HFF-Myc (cell line): ENCODE data around the gene NRAP.
"Not testable (repeated sequence)": the region's sequence is repeated elsewhere in the genome, so short reads cannot be mapped to it uniquely, and the experiment has no call there.

Experiments
- DNase-seq: peaks from one replicate; pipeline ENCODE4 v3.0.0-alpha.2; 2011; ENCODE audit warnings: low read depth; ENCODE audit errors: extremely low read depth
- H3K4me3 ChIP-seq: replicated peaks from 2 replicates; pipeline ENCODE4 v1.5.1; 2011; ENCODE audit warnings: low read depth, mild to moderate bottlenecking, control low read depth, low read length
- CTCF ChIP-seq: IDR thresholded peaks from 2 replicates; pipeline ENCODE4 v1.5.1; 2012; ENCODE audit warnings: mild to moderate bottlenecking, low read depth, low read length, control low read depth; ENCODE audit errors: missing control alignments

NRAP gene

GRCh38 chr10:113665806-113666354, 2.0 kb upstream of the NRAP start:
- DNase-seq = no peak
- no peak overlapping the region for H3K4me3 ChIP-seq
- TF ChIP-seq CTCF = no peak

GRCh38 chr10:113665352-113665751, 1.5 kb upstream of the NRAP start:
- TF ChIP-seq CTCF = no peak
- no peak for DNase-seq
- H3K4me3 ChIP-seq = no peak overlapping the region

GRCh38 chr10:113663142-113663541, 699 bp downstream of the NRAP start:
- no peak for TF ChIP-seq CTCF
- no peak overlapping the region for H3K4me3 ChIP-seq
- no peak for DNase-seq

GRCh38 chr10:113661332-113661731, 2.5 kb downstream of the NRAP start:
- TF ChIP-seq CTCF = no peak
- DNase-seq = no peak
- H3K4me3 ChIP-seq = no peak overlapping the region

- no peak overlapping the region for H3K4me3 ChIP-seq
- DNase-seq = no peak
- no peak for TF ChIP-seq CTCF
Observed at GRCh38 chr10:113657544-113657943, 6.3 kb downstream of the NRAP start.

- TF ChIP-seq CTCF = no peak
- no peak overlapping the region for H3K4me3 ChIP-seq
- no peak for DNase-seq
Observed at GRCh38 chr10:113656896-113657295, 6.9 kb downstream of the NRAP start.

GRCh38 chr10:113652456-113652855, 11.4 kb downstream of the NRAP start:
- H3K4me3 ChIP-seq, DNase-seq: not testable (repeated sequence)

- TF ChIP-seq CTCF = no peak
- no peak overlapping the region for H3K4me3 ChIP-seq
- no peak for DNase-seq
Observed at GRCh38 chr10:113651898-113652297, 11.9 kb downstream of the NRAP start.
